ENCODE measurements around the gene MINDY3.
"Not testable (repeated sequence)": the region's sequence is repeated elsewhere in the genome, so short reads cannot be mapped to it uniquely, and the experiment has no call there.

Gene MINDY3

DNA sequence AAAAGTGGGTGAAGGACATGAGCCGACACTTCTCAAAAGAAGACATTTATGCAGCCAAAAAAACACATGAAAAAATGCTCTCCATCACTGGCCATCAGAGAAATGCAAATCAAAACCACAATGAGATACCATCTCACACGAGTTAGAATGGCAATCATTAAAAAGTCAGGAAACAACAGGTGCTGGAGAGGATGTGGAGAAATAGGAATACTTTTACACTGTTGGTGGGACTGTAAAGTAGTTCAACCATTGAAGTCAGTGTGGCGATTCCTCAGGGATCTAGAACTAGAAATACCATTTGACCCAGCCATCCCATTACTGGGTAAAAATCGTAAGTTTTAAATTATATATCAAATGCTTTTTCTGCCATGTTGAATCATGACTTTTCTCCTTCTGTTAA, 85.8 kb downstream of the MINDY3 start:
- DNase-seq, result not testable (repeated sequence)

DNA sequence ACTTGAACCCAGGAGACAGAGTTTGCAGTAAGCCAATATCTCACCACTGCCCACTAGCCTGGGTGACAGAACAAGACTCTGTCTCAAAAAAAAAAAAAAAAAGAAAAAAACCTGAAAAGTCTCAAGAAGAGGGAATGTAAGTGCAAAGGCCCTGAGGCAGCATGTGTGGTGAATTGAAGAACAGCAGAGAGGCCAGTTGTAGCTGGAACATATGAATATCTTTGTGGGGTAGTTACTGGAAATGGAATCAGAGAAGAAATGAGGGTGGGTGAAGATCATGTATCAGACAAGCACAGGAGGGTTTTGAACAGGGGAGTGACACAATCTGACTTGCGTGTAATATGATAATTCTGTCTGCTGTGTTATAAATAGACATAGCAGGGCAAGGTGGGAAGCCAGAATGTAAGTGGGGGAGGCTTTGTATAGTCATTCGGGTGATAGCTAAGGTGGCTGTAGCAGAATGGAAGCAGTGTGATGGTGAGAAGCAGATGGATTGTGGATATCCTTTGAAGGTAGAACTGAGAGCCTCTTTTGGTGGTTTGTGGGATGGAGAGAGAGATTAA, 95.3 kb downstream of the MINDY3 start:
- DNase-seq, result no peak

DNA sequence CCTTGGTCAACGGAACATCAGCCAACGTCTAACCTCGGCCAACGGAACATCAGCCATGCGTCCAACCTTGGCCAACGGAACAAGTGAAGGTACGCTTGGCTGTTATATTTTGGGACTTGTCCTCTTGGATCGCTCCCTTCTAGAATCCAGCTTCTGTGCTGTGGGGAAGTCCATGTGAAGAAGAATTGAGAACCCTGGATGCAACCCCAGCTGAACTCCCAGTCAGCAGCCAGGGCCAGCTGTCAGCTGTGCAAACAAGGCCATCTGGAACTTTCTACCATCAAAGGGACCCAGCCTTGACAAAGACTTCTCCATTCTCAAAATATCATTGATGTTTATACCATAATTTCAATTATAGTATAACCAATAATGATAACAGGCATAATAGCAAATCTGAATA, 97.3 kb downstream of the MINDY3 start:
- no peak for DNase-seq

DNA sequence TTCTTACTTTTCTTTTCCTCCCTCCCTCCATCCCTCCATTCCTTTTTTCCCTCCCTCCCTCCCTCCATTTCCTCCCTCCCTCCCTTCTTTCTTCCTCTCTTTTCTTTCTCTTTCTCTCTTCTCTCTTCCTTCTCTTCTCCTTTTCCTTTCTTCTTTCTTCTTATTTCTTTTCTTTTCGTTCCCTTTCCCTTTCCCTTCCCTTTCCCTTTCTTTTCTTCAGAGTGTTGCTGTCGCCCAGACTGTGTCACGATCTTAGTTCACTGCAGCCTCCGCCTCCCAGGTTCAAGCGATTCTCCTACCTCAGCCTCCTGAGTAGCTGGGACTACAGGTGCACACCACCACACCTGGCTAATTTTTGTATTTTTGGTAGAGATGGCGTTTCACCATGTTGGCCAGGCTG, 98.1 kb downstream of the MINDY3 start:
- DNase-seq, result not testable (repeated sequence)

DNA sequence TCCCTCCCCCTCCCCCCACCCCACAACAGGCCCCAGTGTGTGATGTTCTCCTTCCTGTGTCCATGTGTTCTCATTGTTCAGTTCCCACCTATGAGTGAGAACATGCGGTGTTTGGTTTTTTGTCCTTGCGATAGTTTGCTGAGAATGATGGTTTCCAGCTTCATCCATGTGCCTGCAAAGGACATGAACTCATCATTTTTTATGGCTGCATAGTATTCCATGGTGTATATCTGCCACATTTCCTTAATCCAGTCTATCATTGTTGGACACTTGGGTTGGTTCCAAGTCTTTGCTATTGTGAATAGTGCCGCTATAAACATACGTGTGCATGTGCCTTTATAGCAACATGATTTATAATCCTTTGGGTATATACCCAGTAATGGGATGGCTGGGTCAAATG, 99.1 kb downstream of the MINDY3 start:
- not testable (repeated sequence) for DNase-seq

DNA sequence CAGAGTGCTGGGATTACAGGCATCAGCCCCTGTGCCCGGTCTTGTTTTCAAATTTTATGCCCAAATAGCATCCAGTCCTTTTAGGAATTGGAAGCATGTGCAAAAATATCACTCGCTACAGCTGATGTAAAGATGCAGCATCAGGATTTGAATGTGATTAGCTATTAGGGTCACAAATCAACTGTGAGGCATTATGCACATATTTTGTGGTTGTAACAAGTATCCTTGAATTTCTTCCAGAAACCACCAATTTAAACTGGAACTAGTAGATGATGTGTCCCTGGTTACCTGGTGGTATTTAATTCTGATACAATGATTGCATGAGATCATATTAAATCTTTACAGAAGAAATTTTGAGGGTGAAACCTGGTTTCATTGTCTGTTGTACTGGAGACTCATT, 99.6 kb downstream of the MINDY3 start:
- no peak for DNase-seq

DNA sequence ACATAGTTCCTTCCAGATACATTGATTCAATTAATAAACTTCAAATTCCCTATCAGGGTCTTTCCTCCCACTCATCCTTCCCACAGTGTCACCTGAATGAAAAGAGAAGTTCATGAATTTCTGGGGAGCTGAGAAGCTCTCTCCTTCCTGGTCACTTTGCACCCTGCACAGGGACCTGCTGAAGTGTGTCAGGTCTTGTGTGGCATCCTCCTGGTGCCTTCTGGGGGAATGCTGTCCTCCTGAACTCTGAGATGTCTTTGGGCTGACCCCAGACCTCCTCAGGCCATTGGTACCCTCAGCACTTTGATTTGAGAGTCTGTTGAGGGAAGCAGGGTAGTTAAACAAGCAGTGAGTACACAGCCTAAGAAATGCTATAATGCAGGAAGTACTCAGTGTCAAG, 101.0 kb downstream of the MINDY3 start:
- DNase-seq, result no peak

DNA sequence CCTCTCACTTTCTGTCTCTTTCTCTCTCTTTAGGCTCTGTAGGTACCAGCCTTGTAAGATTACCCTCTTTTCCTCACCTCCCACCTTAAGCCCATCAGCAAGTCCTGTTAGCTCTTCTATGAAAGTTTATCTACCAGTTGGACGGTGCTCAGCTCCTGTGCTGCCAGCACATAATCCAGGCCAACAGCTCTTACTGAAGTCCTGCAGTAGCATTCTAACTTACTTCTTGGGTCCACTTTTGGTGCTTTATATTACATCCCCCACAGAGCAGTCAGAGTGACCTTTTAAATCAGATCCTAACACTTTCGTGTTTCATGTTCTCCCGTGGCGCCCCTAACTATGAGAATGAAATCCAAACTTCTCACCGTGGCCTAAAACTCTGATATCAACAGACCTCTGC, 101.7 kb downstream of the MINDY3 start:
- DNase-seq, result no peak

DNA sequence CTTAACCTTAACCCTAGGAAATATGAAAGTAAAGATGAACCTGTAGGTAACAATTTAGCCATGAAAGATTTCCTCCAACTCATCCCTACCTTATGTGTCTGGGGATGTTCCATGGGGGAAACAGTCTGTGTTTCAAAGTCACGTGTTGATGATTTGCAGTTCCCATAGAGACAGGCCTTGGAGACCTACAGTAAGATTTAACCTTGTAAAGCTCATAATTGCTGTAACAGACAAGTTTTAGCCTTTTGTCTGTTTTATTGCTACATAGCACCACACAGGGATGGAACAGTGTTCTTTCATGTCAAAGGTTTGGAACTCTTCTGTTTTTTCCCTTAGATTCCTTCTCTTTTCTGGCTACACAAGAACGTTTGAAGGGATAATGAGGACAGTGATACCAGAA, 105.4 kb downstream of the MINDY3 start:
- DNase-seq, result no peak

DNA sequence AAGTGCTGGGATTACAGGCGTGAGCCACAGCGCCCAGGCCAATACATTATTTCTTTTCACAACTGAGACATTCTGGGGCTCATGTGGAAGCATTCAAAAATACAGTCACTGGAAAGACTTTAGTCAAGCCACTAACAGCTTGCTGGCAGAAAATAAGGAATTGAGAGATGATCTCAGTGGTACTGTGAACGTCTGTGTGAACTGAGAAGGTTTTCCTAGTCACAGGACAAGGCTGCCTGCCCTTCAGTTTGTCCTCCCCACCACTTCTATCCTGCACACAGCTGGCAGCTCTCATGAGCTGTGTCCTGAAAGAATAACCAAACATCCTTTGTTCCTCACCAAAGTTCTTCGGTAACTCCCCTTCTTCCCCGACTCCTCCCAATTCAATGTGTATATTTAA, 109.3 kb downstream of the MINDY3 start:
- DNase-seq, result no peak

DNA sequence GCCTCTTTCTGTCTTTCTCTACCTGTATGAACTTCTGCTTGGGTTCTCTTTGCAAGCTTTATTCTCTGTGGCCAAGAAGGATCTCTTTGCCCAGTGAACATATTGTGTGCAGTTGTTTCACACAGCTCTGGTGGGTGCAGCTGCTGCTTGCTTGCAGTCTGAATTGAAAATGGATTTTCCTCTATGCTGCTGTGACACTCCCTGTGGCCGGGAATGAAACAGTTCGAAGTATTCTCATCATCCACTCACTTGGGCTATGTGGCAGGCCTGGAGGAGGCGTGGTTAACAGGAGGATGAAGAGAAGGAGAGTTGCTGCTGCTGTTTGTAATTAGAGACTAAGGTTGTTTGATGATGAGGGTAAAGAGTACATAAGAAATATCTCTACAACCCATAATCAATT, 112.2 kb downstream of the MINDY3 start:
- no peak for DNase-seq

DNA sequence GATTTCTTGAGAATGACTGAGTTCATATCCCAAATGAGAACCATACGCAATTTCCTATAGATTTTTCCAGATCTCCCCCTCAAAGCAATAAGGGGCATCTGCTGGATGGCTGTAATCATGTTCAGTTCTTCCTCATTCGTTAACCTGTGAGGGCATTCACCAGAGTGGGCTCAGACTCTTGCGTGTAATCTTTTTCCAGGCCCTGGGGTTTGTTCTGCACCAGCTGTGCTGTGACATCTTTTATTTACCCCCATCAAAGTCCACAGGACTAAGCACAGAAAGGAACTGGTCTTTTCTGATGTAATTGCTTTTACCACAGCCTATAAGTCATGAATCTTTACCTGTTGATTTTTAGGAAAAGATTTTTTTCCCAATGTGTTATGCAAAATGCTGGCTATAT, 112.7 kb downstream of the MINDY3 start:
- no peak for DNase-seq

DNA sequence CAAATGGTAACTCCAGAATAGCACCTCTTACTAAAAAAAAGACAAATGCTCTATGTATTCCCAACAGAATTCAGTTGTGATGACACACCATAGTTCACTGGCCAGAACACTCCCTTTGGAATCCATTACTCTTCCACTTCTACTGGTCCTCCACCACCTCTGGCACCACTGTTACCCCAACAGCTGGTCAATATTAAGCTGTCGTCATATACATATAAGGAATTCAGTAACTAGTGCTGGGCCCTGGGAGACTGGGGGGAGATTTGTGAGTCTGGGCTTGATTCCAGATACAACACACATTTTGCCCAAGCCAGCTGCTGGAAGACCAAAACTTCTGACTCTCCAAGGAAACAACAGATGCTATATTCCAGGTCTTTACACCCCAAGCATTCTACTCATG, 114.6 kb downstream of the MINDY3 start:
- DNase-seq, result no peak

DNA sequence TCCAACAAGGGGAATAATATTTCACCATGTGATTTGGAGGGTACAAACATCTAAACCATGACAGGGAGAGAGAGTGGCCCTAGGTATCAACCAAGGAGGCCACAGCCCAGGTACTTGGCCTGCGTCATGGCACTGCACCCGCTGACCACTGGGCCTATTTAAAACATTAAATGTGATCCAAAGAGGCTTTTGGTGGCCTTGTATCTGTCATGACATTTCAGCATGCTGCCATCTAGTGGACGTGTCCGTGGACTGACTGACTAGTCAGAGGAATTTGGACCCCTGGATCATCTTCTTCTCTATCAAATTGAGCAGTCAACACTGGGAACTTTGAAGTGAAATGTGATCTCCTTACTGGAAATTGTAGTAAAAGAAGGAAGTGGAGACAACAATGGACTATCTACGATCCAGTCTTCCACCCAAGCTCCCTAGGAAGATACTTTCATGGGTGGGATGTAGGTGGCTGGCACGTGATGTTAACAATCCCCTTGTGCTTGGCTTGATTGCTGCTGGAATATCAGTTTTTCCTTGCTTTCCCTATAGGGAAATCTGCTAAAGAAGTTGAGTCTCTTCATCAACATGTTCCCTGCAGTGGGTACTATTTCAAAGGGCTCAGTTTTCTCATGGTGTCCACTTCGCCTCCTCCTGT, 116.0 kb downstream of the MINDY3 start:
- DNase-seq, result no peak

DNA sequence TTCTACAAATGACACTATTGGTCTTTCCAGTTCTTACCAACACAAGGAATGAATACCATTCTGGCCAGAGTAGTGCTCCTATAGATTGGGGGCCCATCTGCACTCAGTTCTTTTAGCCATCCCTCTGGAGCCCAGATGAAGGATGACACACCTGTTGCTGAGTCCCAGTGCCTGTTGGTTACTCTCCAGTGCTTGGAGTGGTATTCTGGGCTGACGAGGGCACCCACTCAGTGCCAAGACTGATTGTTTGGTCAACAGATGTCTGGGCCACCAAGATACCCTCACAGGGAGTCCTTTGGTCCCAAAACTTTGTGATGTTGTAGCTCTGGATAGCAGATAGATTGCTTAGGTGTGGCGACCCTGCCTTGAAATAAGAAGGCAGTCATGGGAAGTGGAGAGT, 116.9 kb downstream of the MINDY3 start:
- no peak for DNase-seq

DNA sequence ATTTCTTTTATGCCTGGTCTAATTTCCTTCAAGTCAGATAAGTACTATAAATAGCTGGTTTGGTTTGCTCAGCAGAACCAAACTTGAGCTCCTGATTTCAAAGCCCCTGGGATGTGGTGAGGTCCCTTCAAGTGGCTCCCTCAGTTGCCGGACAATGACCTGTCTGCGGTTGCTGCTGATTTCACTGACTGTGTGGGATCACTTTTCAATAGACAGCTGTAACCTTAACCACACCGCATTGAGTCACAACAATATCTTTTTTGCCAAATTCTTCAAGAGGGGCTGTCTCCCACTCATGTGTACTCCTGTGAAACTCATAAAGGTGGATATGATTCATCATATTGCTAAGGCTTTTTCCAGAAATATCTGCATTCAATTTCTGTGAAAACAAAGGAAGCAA, 117.5 kb downstream of the MINDY3 start:
- DNase-seq, result no peak

DNA sequence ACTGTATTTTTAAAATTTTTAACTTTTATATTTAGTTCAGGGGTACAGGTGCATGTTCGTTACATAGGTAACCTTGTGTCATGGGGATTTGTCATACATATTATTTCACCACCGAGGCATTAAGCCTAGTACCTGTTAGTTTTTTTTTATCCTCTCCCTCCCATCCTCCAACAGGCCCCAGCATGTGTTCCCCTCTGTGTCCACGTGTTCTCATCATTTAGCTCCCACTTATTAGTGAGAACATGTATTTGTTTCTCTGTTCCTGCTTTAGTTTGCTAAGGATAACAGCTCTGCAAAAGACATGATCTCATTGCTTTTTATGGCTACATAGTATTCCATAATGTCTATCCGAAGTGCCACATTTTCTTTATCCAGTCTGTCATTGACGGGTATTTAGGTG, 118.2 kb downstream of the MINDY3 start:
- no peak for DNase-seq

DNA sequence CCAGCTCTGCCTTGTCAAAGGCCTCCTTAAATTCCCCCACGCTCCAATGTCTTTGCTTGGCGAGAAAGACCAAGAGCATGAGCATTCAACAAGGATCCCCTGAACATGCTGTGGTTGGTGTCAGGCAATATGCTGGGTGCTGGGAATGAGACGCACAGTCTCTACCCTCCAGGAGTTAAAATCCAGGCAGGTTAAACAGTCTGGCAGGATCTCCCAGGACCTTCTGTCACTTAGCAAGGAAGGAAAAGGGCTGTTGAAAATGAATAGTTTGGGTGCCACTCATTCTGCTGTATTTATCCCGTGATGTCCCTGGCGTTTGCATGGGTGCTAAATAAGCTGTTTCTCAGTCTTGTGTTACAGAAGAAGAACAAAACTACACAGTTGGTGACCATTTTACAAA, 118.7 kb downstream of the MINDY3 start:
- DNase-seq, result no peak

DNA sequence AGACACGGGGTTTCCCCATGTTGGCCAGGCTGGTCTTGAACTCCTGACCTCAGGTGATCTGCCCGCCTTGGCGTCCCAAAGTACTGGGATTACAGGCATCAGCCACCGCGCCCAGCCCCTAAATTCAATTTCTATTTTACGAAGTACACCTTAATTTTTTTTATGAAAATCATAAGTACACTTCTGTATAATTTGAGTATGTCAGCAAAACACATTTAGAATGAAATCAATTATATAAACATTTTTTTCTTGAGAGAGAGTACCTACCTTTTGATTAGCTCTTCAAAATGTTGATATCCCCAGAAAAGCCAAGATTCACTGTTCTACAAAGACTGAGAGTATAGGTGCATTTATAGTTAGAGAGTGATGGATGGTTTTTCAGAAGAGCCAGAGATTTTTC, 120.0 kb downstream of the MINDY3 start:
- no peak for DNase-seq

DNA sequence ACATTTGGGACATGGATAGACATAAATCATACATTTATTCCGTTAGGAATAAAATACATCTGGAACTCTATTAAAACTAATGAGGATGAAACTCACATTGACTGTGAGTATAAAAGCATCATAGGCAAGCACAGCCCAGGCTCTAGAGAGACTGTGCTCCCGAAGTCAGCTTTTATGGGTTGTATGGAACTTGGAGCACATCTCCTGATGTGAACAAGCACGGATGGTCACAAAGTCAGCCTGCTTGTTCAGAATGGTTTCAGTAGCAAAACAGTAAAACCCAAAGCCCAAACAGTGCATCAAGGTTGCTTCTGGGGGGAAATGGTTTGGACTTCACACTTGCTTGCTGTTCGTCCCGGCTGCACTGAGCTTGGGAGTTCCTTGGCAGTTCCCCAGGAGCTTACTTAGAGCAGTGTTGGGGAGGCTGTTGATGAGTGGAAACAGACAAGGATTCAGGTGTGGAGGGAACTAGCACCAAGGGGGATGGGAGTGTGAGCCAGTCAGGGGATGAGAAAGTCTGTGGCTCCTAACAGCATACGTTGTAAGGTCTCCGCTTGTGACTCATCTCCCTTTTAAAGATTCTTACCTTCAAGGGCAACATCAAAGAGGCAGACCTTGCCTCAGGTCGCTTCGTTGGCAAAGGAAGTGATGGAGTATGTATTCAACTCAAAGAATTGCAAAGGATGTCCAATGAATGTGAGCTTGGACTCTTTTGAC, 120.9 kb downstream of the MINDY3 start:
- DNase-seq, result no peak

DNA sequence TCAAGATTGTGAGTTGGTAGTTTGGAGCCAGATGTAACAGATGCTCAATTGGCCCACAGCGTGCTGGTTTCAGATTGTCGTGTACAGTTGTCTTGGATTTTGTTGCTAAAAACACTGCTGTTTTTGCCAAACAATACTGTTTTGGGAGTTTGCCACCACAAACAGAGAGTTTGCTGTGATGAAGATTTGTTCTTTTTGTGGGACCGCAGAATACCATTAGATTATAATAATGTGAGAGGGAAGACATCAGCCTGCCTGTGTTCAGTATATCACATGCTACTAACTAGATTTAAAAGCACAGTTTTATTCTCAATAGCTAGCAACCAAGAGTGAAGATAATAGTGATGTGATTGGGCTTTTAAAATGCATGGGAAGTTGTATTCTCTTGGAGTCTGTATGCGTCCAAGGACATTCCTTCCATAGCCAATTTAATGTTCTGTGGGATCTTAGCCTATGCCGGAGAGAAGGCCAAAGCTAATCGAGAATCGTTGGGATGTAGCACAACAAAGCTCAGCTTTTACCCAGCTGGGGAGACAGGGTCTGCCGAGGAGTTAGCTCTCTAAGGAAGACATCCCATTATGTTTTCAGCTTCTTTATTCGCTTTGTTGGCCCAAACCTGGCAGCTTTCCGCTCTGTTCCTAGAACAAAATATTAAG, 121.9 kb downstream of the MINDY3 start:
- no peak for DNase-seq

DNA sequence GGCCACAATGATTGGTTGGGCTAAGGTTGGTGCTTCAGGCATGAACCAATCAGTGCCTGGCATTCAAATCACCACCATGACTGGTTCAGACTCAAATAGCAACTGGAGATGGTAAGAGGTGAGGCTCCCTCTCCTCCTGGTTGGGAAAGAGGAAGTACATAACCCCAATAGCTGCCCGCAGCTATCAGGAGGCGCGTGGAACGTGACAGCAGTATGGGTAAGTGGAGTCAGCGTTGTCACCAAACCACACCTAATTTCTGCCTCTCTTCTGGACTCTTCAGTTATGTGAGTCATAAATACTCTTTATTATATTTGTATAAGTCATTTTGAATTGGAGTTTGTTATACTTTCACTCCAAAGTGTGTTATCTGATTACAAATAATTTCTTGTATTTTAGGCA, 122.7 kb downstream of the MINDY3 start:
- no peak for DNase-seq

DNA sequence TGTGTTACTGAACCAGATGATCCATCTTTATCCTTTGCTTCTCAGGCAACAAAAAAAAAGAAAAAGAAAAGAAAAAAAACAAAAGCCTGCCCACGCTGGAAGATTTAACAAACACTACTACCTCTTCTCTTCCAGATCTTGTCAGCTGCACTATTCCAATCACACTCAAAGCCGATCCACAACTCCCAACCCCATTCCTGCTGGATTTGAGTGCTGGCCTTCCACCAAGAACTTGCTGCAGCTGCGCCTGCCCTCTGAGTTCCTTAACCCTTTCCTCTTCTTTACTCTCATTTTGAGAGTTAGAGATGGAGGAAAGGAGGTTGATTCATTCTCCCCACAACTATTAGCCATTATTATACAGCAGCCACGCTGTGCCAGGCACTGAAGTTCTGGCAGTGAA, 124.5 kb downstream of the MINDY3 start:
- DNase-seq, result no peak

DNA sequence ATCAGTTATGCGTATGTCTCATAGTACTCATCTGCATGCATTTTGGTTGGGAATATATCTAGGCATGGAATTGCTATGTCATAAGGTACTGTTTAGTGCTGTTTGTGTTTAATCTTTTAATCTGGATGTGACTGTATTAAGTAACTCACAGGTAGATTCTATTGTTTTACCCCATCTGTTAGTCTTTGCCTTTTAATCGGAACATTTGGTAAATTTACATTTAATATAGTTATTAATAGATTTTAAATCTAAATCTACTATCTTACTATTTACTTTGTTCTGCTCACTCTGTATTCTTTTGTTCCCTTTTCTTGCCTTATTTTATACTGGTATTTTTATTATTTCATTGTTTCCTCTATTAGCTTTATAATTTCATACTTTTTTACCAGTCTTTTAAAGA, 130.0 kb downstream of the MINDY3 start:
- DNase-seq, result no peak

All from 8988T (cell line).